Measurements from ENCODE around the gene SLC43A3.
A peak's percentile ranks its signal among the peaks of the same experiment; 100 is the strongest.
"Not testable (repeated sequence)": the region's sequence is repeated elsewhere in the genome, so short reads cannot be mapped to it uniquely, and the experiment has no call there.

The SLC43A3 gene

GRCh38 chr11:57361926-57362325 is 65.0 kb downstream of the SLC43A3 start:
- intact Hi-C loops (cut with DNase I) = no loop called here
- DNase-seq = no peak

- intact Hi-C loops (cut with DNase I); DNase-seq: not testable (repeated sequence)
Observed at GRCh38 chr11:57361420-57361819, 65.5 kb downstream of the SLC43A3 start.

DNA sequence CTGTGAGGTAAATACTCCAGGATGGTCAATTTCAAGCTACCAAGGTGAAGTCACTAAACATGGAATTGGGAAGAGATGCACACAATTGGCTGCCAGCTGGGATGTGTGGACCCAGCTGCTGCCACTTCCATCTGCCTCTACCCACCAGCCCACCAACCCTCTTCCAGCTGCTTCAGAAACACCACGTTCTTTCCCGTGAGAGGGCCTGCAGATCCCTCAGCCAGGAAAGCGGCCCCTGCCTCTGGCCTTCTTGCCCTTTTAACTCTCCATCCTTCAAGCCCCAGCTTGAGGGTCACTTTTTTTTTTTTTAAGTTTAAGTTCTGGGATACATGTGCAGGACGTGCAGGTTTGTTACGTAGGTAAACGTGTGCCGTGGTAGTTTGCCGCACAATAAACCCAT is 65.9 kb downstream of the SLC43A3 start:
- intact Hi-C loops (cut with DNase I) = no loop called here
- DNase-seq = peak in 1 of 10 donors; percentile 67

GRCh38 chr11:57359896-57360690 is 66.8 kb downstream of the SLC43A3 start:
- DNase-seq = peak in 1 of 10 donors; percentile 43

GRCh38 chr11:57359396-57359795 is 67.5 kb downstream of the SLC43A3 start:
- intact Hi-C loops (cut with DNase I) = loop anchor here (10.0 kb wide), 1 partner anchor 95 kb away; no protein-coding TSS in a partner anchor

More at GRCh38 chr11:57359896-57360690, 66.8 kb downstream of the SLC43A3 start:
- intact Hi-C loops (cut with DNase I) = loop anchor here (10.0 kb wide), 1 partner anchor 95 kb away; no protein-coding TSS in a partner anchor

GRCh38 chr11:57358991-57359390 is 67.9 kb downstream of the SLC43A3 start:
- intact Hi-C loops (cut with DNase I) = loop anchor here (10.0 kb wide), 1 partner anchor 96 kb away; no protein-coding TSS in a partner anchor
- DNase-seq = peak in 1 of 10 donors; percentile 55

More at GRCh38 chr11:57359396-57359795, 67.5 kb downstream of the SLC43A3 start:
- peak in 6 of 10 donors; percentile 27 to 90 (median 44) for DNase-seq

DNA sequence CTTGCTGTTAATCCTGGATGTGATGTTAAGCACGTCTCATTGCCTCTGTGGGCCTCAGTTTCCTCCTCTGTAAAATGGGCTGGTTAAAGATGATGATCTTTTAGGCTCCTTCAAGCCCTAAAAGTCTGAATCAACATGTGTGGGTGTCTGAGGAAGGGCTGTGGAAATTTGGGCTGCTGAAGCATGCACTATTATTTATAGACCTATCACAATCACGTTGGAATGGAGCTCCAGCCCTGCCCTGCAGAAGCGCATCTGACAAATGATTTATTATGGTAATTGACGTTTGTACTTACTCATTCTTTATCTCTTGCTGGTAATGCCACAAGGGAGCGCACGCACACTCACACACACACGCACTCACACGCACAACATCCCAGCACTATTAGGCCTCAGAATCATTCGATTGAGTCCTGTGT is 68.4 kb downstream of the SLC43A3 start:
- DNase-seq = peak in 1 of 10 donors; percentile 34
- intact Hi-C loops (cut with DNase I) = loop anchor here (10.0 kb wide), 1 partner anchor 96 kb away; no protein-coding TSS in a partner anchor

GRCh38 chr11:57357856-57358255 is 69.1 kb downstream of the SLC43A3 start:
- intact Hi-C loops (cut with DNase I) = loop anchor here (10.0 kb wide), 1 partner anchor 97 kb away; no protein-coding TSS in a partner anchor
- peak in 1 of 10 donors; percentile 78 for DNase-seq

GRCh38 chr11:57357310-57357709 is 69.6 kb downstream of the SLC43A3 start:
- intact Hi-C loops (cut with DNase I) = loop anchor here (10.0 kb wide), 1 partner anchor 97 kb away; no protein-coding TSS in a partner anchor
- DNase-seq = no peak
